Measurements from ENCODE around the gene SBK1. TPM values are rescaled to one million over a fixed set of nuclear protein-coding genes. Genes with fewer than 3 reads are reported as not detected.

SBK1 gene
- total and polyA plus RNA-seq, 2 of the 4 experiments (the other 2 are of a cell fraction): under 0.01 to 0.05 TPM

- intact Hi-C loops (cut with micrococcal nuclease): loop anchor here (1.0 to 5.0 kb wide), 2 partner anchors 42 to 338 kb away; no protein-coding TSS in a partner anchor
- ChIA-PET POLR2A (ENCODE audit: unreplicated experiment) (interaction anchor here (0.6 kb wide), 1 partner anchor 14 kb away, joined by 8 read pairs; the partner anchor contains the start of gene SBK1), CTCF (interaction anchor here (0.6 to 0.8 kb wide), 2 partner anchors 12 to 15 kb away, joined by 4 to 5 read pairs; no protein-coding TSS in a partner anchor)
- no peak overlapping the region for H2AFZ ChIP-seq (replicated peaks; ENCODE audit: low read length, poor library complexity)
- no peak overlapping the region for H2BK15ac ChIP-seq (ENCODE audit: low read depth, low read length)
- H2AK5ac ChIP-seq (ENCODE audit: low read depth, low read length): no peak overlapping the region
- H3K79me1 ChIP-seq (ENCODE audit: low read depth in 1 of 2, low read length in 2 of 2): no peaks in the 10 kb centered on the region
- no peak overlapping the region for H2BK120ac ChIP-seq (ENCODE audit: low read depth, low read length)
- no peak overlapping the region for H2BK20ac ChIP-seq (ENCODE audit: low read depth, low read length)
- DNase-seq (no peak), ATAC-seq (ENCODE audit: low read depth) (no peak)
- no peak overlapping the region for H3K4me3 ChIP-seq (ENCODE audit: insufficient read depth, low read depth, low read length)
- H2BK5ac ChIP-seq (ENCODE audit: low read depth, low read length, poor library complexity, severe bottlenecking): no peak overlapping the region
- no peak overlapping the region for H3K18ac ChIP-seq (ENCODE audit: low read depth, low read length)
- no peak overlapping the region for H3K9ac ChIP-seq (ENCODE audit: low read depth, low read length)
- H3K4me2 ChIP-seq (ENCODE audit: low read depth, low read length): no peak overlapping the region
- no peak overlapping the region for H3K14ac ChIP-seq (replicated peaks; ENCODE audit: low read depth, low read length)
- H3K56ac ChIP-seq (ENCODE audit: extremely low read depth, insufficient read depth, low read length): no peak overlapping the region
- H3K4me1 ChIP-seq (ENCODE audit: control insufficient read depth, insufficient read depth, low read length): no peaks in the 10 kb centered on the region
- TF ChIP-seq USF2 (IDR thresholded peaks at IDR 0.05; ENCODE audit: low read depth, low read length): no peak
- TF ChIP-seq CEBPB (IDR thresholded peaks at IDR 0.05; ENCODE audit: low read depth, low read length): no peak
- TF ChIP-seq RCOR1 (IDR thresholded peaks at IDR 0.05; ENCODE audit: insufficient replicate concordance, low read length): no peak
- TF ChIP-seq CTCF (conservative IDR thresholded peaks at IDR 0.05; ENCODE audit: low read depth, low read length): no peak
- H3K23ac ChIP-seq (ENCODE audit: low read depth, low read length): no peak overlapping the region
- no peak overlapping the region for H3K4ac ChIP-seq (ENCODE audit: low read depth, low read length)
- dilution Hi-C loops (cut with HindIII; ENCODE audit: low sequenced_read_pairs, unreplicated experiment): no loop called here
- WGBS, 2 experiments (ENCODE audit: extremely low coverage in 2 of 2, insufficient read length in 1 of 2): 100% methylated on average over 1 of the region's 6 CpGs; no CpG with 5 or more reads in 1 of the 2 experiments
- no peaks in the 10 kb centered on the region for H3K36me3 ChIP-seq (ENCODE audit: control insufficient read depth, insufficient read depth, low read length)
- no peak overlapping the region for H2AK9ac ChIP-seq (replicated peaks; ENCODE audit: low read depth, low read length, poor library complexity)
- no peak overlapping the region for H4K5ac ChIP-seq (ENCODE audit: low read depth, low read length)
- BruUV-seq (replicated peaks): no TSS peak
- peaks cover 27% of the 10 kb centered on the region for H3K27me3 ChIP-seq (ENCODE audit: control insufficient read depth, insufficient read depth, low read length)
- no peaks in the 10 kb centered on the region for H4K20me1 ChIP-seq (ENCODE audit: insufficient read depth, low read length)
- H3K27ac ChIP-seq (ENCODE audit: insufficient read depth, low read length): no peak overlapping the region
- no peaks in the 10 kb centered on the region for H3K9me1 ChIP-seq (ENCODE audit: insufficient read depth, low read length)
- H4K8ac ChIP-seq (ENCODE audit: low read depth in 2 of 2, low read length in 2 of 2): no peak overlapping the region
- H3K9me3 ChIP-seq (ENCODE audit: control insufficient read depth, insufficient read depth, low read length): no peaks in the 10 kb centered on the region
- H4K91ac ChIP-seq (ENCODE audit: insufficient read depth, low read depth, low read length): no peak overlapping the region
- in situ Hi-C loops (cut with MboI; ENCODE audit: low sequenced_read_pairs): loop anchor here (5.0 to 10.0 kb wide), 3 partner anchors 33 to 336 kb away; partner anchors contain the start of gene SULT1A1
These were observed 13.3 kb upstream of the SBK1 start for GRCh38 chr16:28279006-28279405.

All from IMR-90 (cell line).